HG03159 (cell line): ENCODE results near the gene STX18.

Source experiments
- ATAC-seq: cut with Tn5 transposase; IDR thresholded peaks from one replicate; pipeline ENCODE4 v1.9.1; 2021; ENCODE audit warnings: mild to moderate bottlenecking, moderate library complexity; ENCODE audit not compliant: unreplicated experiment

The STX18 gene

DNA sequence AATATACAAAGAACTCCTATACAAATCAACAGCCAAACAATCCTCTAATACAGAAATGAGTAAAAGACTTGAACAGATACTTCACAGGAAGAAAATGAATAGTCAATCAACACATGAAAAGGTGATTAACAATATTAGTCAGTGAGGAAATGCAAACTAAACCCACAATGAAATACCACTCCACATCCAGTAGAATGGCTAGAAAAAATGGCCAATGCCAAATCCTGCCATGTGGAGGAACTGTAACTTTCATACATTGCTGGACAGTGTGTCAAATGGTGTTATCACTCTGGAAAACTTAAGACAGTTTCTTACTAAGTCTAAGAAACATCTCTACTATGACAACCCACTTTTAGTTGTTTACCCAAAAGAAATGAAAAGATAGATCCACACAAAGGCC, 95.4 kb downstream of the STX18 start:
- ATAC-seq = no peak

DNA sequence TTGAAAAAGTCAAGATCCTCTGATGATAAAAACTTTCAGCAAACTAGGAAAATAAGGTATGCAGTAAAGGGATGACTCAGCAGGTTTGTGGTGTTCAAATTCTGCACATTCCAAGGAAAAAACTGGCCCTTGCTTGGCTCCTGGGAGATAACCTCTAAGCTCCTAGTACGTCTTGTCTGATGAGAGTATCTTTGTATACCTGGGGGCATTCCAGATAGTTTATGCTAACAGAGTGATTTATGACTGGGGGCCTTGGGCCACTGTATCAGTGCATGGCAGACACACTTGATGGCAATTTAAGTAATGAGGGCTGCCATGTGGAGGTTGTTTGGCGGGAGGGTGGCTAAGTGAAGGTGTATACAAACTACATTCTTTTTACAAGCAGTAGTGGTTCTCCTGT, 98.0 kb downstream of the STX18 start:
- ATAC-seq = no peak

DNA sequence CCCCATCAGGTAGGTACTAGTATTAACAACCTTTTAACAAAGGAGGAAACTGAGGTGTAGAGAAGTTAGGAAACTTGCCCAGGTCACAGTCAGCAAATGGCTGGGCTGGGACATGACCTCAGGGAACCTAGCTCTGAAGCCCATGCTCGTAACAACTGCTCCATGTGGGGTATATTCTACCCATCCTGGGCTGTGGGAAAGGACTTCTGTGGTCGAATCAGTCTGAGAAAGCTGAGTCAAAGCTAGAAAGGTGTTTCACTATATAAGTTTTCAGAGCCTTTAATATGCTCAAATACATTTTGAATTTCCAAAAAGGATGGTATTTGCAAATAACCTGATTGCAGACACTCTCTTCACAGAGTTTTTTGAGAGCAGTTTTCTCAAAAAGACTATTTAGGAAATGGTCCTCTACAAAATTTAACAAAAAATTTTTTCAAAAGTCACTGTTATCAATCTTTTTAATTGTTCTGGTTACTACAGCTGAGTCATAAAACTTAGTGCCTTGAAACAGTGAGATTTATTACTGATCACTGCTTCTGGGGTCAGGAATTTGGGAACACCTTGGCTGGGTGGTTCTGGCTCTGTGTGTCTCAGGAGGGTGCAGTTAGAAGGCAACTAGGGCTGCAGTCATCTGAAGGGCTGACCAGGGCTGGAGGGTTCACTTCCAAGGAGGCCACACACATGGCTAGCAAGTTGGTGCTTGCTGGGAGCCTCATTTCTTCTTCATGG, 101.4 kb downstream of the STX18 start:
- ATAC-seq = no peak

DNA sequence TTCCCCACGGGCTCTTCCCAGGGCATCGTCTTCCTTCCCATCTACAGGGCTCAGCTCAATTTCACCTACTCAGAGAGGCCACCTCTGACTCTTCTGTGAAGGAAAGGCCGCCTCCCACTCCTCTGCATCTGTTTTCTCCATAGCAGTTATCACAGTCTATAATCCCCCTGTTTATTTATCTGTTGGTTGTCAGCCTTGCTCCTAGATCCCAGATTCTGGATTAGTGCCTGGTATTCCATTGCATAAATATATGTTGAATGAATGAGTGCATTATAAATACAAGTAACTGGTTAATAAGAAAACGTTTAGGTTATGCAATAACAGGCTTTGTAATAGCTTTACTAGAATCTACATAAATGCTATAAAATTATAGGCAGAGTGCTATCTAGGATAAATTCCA, 102.1 kb downstream of the STX18 start:
- ATAC-seq = no peak

DNA sequence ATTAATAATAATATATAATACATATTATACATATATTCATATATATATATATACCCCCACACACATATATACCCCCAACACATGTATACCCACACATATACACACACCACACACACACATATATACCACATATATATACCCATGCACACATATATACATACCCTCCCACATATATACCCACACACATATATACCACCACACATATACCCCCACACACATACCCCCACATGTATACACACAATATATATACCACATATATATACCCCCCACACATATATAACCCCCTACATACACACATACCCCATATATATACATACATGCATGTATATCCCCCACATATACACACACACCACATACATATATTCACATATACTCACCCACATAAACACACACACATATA, 103.0 kb downstream of the STX18 start:
- no peak for ATAC-seq

DNA sequence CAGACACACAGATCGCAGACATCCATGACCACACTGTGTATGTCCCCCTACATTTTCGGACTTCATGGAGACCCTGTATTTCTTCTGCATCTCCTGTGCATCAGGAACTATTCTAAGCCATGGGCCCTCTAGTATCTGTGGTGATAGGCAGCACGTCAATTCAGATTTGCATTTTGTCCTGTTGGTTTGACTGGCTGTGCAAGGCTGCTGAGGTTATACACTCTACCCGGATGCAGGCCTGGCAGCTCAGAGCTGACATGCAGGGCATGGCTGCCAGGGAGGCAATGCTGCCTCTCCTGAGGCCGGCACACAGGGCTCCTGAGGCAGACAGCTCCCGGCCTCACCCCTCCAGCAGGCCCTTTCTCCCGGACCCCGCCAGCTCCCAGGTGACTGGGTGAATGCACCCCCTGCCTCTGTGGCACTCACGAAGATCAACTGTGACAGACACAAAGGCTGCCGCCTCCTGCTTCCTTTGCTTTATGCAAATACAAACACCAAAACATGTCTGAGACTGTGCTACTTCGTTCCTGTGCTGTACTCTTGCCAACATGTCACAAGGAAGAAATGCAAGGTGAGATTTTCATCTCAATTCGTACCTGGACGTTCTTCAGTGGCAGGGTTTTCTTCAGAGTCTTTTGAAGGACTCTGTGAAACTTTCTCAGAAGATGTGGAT, 103.9 kb downstream of the STX18 start:
- ATAC-seq = no peak

DNA sequence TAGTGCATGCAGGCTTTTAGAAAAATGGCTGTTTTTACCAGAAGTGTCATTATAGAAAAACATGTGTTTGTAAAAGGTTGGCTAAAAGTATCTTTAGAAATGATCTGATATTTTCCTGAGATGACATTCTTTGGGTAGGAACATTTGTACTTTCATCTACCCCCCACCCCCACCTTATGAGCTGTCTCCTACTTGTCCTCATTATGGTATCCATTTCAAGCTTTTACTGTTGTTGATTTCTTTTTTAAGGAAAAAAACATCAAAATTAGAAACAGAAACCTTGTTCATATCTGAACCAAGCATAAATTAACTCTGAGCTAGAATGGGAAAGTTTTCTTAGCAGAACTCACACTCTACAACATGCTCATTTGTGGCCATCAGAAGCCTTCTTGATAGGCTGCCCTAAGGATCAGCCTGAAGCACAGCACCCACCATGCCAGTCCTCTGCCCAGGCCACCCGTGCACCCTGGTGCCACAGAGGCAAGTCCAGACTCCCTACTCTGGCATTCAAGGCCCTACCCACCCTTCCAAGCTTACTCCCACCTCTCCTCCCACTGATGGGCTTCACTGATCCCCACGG, 105.5 kb downstream of the STX18 start:
- no peak for ATAC-seq

DNA sequence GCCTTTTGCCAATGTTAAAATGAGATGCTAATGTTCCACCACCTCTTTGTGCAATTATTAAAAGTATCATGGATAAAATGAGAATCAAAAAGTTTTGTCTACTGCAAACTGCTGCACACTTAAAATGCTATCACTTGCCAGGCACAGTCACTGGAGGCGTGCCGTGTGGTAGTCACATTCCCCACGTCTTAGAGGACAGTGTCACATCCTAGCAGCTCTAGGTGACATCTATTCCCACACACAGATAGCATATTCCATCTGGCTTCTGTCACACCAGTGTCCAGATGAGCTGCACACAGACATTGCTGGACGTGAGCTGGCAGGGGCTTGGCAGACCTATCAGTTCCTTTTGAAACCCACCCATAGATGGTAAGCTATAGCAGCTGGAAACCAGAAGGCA, 107.9 kb downstream of the STX18 start:
- no peak for ATAC-seq

DNA sequence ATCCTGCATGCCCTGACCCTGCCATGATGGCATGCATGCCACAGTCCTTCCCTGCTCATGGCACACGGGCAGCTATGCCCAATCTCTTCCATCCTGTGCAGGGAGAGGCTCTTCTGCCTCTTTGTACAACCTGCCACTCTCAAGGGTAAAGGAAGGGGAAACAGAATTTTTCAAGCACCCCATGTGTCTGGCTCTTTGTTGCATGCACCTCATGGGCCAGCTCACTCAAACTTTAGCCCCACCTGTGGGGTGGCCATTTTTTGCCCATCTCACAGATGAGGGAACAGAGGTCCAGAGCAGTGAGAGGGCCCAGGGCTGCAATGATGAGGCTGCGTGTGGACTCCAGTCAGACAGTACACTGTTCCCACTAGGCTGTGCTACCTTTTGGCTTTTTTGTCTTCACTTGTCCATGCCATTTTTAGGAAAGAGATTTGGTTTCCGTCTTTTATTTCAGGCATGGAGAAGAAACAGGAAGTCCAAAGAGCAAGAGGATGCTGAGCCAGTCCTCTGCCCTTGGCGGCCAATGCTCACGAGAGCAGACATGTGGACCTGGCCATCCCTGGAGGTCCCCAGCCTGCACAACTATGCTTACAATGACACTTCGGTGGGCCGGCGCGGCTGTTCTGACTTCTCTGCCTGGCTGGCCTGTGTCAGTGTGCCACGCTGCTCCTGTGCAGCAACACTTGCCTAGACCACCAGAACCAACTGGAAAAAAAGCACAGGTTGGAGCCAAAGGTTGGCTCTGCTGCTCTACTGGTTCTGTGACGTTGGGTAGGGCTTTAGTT, 109.3 kb downstream of the STX18 start:
- ATAC-seq = no peak

DNA sequence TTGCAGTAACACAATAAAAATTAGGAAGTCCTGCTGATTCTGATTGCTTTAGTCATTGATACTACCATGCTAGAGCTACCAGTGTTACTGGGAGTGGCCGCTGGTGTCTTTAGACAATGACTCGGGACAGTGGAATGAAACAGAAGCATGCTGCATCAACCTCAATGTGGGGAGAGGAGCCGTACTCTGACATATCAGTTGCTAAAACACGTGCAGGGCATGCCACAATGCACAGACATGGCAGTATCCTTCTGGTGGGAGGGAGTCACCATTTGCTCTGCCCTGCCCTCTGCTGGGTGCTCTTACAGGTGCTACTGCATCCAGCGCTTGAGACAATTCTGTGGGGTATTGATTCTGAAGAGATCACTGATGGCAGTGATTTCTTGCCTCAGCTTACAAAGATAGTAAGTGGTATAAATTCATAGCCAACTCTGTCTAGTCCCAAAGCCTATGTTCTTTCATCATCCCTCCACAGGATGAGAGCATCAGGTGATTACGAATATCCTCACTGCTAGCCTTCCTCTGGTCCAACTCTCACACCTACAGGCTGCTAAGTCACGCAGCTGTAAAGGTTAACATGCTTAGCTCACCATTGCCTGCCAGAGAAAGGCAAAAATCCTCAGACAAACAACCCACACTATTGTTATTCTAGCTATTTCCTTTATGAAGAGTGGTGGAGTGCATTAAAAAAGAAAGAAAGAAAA, 111.2 kb downstream of the STX18 start:
- peak; percentile 68 for ATAC-seq

DNA sequence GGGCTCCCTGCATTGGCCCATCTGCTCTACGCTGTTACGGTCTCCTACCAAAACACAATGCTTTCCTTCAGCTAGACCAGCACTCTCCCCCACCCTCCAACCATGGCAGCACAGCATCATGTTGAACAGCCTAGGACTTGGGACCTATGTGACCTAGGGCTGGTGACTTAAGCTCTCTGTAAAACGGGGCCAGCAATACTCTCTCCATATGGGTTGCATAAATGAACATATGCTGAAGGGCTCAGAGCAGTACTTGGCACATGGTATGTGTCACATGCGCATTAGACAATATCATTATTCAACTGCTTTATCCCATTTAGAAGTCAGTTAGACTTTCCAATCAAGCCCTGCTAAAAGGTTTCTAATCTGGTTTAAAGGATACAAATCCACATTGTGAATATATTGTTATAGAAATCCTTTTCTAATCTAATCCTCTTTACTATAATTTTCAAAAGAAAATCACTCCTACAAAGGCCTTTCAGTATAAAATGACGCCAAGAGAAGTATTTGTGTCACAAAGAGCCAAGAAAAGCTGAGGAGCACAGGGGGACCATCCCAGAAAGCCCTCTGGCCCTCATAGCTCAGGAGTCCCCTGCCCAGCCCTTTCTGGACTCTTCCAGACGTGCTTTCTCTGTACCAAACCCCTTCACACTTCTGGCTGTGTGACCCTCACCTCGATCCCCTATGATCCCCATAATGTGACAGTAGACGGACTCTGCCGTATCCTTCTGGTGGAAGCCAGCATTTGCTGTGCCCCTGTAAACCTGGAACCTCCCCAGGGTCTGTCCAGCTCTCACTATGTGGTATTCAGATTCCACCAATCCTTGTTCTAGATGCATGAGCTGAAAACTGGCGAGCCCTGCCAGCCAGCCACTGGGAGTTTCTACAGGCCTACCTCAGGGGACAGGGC, 112.6 kb downstream of the STX18 start:
- no peak for ATAC-seq

DNA sequence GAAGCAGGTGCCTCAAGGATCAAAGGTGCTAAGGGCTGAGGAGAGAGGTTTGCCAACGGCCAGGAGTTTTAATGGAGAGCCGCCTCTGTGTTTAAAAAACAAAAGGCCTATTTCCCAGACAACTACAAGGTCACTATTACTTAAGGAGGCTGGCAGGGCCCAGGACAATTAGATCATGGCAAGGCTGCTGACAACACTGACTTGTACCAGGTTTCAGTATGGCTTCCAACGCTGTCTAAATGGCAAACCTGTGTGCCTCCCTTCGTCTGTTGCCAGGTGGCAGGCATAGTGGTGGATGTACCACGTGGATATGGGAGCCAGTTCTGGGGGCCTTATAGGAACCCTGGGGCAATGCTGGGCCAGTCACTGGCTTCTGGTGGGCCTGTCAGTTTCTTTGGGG, 114.0 kb downstream of the STX18 start:
- no peak for ATAC-seq

DNA sequence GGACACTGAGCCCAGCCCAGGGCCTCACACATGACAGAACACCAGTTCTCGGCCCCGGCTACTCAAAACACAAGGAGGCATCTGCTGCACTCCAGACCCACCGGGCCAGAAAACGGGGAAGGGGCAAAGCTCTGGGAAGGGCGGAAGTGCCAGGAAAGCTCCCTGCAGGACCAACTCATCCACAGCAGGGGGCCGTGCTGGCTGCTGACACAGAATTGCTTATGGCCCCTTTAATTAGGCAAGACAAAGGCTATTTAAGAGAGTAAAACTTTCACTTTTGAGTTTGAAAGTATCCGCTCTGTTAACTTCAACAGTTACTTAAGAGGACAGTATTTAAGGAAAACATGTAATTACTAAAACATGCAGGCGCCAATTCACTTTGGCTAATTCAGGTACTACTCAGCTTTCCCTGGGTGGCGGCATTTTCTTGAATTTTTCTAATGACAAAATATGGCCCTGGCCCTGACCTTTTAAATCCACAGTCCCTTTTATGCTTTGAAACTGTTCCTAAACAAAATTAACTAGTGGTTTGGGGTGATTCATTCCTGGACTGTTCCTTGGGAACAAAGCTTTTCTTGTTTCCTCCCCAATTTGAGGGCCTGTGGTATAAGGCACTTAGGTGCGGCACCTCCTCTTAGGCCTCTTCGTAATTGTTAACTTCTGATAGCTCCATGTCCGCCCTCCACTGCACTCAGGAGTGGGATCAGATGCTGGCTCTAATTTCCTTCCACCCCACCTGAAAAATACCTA, 114.6 kb downstream of the STX18 start:
- ATAC-seq = no peak

DNA sequence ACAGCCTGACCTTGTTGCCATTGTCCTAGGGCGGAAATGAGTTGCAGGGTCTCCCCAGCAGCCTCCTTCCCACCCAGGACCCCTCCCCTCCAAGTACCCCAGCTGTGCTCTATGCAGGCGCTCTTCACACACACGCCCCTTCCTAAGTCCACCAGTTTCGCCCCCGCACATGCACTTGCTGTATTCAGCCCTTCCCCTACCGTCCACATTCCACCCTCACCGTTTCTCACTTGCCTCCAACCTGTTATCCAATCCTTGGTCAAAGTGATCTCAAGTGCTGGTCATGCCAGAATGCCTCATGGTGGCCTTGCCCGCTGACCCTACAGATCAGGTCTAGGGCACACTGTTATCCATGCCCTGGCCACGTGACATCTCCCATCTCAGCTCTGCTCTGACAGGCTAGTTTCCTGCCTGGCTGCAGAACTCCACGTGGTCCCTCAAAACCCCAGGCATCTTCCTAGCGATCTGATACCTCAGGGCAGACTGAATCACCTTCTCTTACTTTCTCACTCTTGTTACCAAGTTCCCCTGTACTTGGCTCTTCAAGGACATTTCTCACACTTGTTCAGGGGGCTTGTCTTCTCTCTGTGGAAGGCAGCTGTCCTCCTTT, 115.2 kb downstream of the STX18 start:
- no peak for ATAC-seq

DNA sequence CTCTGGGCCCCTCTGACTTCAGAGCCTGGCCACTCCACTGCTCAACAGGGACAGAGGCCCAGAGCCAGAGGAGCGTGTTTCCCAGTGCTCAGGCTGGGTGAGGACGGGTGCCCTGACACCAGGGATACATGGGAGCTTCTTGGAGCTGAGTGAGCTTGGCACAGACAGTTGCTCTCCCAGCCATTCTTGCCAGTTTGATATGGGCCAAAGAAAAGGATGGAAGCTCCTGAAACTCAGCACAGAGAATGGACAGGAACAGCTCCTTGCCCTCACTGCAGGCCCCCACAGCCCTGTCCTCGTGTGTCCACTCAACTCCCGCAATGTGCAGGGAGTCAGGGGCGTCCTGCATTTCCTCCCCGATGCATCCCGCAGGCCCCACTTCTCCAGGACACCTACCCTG, 116.2 kb downstream of the STX18 start:
- no peak for ATAC-seq

DNA sequence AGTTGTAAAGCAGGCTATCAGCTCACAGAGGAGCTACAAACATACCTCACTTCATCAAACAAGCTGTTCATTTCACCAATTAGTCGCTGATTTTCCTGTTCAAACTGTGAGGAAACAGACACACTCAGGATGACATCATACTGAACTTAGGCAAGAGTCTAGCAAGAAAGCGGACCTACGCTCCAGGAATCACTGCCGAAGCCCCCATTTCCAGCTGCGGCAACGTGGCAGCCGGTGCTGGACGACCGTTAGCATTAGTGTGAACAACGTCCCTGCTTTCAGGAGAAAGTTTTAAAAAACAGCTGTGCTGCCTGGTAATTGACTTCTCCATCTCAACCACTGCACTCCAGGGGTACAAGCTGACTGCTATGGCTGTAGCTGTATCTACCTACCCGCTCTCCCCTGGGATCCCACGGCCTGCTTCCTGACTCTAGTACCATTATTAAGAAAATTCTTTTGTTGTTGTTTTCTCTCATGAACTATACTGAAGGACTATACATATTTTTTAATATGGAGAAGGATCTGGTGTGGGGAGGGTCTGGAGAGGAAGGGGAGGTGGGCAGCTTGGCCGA, 116.6 kb downstream of the STX18 start:
- ATAC-seq = no peak

DNA sequence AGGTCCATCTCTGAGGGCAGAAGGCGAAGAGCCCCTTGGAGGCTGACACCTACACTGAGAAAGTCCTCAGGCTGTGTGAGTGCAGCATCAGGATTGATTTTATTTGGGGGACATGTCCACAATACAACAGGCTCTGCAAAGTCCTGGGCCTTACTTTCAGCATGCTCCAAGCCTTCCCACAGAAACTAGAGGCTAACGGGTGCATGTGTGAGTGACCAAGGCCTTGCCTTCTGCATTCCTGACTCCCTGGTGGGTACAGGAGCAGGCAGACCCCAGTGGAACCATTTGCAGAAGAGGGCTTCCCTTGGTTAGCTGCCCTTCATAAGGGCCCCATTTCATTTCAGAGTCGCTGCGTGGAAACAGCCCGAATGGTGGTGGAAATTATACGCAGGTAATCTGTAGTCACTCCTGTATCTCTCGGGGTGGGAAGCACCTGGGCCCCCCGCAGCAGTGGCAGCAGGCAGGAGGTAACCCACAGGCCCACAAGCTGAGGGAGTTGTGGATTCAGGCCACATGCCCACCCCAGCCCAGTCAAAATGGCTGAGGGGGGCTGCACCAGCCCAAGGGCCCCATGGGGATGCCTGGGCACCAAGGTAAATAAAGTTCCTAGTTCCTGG, 117.2 kb downstream of the STX18 start:
- no peak for ATAC-seq
